NK-92 (cell line): Measurements from ENCODE around the gene SBF2.

Experiments used
- DNase-seq: peaks from one replicate; lab custom pipeline; 2025; ENCODE audit not compliant: unreplicated experiment; lab: John Stamatoyannopoulos, UW

The SBF2 gene

GRCh38 chr11:9823887-9824385 is 470.1 kb downstream of the SBF2 start:
- DNase-seq, result no peak

GRCh38 chr11:9823439-9823838 is 470.6 kb downstream of the SBF2 start:
- DNase-seq, result no peak

DNA sequence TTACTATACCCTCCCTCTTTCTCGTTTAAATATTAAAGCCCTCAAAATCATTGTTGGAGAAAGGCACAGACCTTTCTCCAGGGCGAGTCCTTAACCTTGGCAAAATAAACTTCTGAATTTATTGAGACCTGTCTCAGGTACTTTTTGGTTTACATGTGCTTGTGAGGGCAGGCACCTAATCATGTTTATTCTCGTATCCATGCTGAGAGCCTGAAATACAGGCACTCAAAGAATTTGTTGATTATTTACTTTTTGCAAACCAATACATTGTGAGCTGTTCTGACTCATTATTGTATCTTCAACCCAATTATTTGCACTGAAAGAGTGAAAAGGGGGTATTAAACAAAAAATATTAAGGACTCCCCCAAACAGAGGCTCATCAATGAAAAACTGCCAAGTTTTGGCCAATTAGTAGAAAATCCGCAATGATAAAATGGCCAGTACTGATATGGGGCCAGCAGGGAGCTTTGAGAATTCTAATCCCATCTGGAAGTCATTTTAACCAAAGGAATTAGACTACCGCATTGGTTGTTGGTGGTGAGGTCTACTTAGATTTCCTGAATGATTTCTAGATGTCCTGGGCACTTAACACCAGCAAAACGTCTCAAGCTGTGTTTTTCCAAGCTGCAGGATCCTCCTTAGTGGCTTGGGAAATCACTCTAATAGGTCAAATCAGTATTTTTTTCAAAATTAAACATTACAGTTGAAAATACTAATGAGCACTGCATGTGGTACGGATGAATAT is 472.8 kb downstream of the SBF2 start:
- no peak for DNase-seq

- no peak for DNase-seq
Observed at GRCh38 chr11:9820260-9820659, 473.8 kb downstream of the SBF2 start.

- no peak for DNase-seq
Observed at GRCh38 chr11:9817191-9817590, 476.8 kb downstream of the SBF2 start.

DNA sequence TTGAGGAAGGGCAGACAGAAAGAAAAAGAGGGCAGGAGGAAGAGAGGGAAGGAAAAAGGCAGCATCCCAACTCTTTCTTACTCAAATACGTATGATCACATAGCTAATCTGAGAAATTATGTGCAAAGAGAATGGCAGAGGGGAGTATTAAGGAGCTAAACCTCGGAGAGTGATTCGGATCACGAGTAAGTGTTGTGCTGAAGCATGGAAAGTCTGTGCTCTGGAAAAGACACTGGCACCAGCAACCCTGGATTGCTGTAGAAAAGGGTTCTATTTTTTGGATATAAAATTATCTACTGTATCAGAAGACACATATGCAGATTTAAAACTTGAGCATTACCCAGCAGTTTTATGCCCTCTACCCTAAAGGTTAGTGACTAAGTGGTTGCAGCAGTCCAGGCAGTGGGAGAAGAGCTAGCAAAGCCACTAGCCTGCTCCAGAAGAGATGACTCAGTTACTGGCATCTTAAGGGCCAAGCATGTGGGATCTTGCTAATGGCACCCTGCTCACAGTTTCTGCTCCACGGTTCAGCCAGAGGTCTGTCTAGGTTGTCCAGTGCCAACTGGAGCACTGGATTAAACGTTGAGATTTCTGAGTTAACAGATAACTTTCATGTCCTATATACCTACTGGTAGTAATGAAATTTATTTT is 478.4 kb downstream of the SBF2 start:
- DNase-seq, result no peak

GRCh38 chr11:9814108-9814507 is 479.9 kb downstream of the SBF2 start:
- no peak for DNase-seq

- no peak for DNase-seq
Observed at GRCh38 chr11:9808943-9809342, 485.1 kb downstream of the SBF2 start.

DNA sequence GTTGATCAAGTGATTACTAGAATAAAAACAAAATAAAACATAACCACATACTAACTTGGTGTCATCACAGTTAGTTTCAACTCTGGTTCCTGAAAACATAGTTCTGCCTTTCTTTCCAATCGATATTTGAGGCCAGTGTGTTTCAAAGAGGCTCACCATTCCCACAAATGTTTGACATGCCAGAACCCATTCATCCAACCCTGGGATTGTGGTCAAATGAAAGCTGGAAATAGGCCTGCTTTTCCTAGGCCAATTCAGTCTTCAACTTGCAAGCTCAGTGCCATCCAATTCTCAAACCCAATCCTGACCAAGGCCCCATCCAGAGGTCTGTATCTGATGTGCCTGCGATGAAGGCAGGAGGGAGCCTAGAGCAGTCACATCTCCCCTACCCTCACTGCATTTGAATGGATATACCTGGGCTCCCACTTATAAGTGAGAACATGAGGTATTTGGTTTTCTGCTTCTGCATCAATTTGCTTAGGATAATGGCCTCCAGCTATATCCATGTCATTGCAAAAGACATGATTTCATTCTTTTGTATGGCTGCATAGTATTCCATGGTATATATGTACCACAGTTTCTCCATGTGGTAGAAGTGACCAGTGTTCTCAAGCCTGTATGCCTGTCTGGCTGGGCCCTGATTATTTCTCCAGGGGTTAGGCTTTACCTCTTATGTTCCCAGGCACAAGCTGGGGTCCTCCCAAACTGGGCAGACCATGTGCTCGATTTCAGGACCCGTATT is 486.9 kb downstream of the SBF2 start:
- DNase-seq, result no peak

DNA sequence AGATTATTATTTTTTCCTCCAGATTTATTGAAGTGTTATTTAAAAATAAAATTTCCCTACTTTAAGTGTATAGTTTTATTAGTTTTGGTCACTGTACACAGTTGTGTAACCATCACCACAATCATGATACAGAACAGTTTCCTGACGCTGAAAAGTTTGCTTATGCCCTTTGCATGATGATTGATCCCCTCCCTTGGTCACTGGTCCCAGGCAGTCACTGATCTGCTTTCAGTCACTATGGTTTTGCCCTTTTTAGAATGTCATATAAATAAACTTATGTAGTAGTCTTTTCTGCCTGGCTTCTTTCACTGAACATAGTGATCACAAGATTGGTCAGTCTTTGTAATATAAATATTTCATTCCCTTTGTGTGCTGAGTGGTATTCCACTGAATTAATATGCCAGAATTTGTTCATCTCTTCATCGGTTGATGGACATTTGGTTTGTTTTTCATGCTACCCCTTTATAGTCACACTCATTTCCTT is 489.6 kb downstream of the SBF2 start:
- no peak for DNase-seq

- DNase-seq, result no peak
Observed at GRCh38 chr11:9803685-9804418, 490.2 kb downstream of the SBF2 start.

DNA sequence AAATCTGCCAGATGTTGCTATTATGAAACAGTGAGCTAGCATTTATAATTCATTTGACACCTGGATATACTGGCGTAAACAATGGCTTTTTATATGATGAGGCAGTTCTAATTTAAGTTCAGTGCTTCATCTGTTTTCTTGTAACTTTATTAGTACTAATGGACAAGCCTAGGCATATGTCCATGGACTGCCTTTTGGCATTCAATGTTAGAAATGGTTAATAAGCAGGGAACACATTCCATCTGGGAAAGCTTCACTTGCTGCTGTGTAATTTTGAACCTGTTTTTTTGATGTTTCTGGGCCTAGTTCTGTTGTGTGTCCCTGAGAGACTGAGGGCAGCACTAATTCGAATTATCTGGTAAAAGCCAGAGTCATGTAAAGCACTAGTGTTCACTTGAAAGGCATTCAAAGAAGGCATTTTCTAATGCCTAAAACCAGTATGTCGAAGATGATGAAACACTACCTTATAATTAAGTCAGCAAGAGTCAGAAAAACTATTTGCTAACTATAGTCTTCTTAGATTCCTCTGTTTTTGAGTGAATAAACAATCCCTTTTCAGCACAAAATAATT is 491.6 kb downstream of the SBF2 start:
- DNase-seq, result no peak

DNA sequence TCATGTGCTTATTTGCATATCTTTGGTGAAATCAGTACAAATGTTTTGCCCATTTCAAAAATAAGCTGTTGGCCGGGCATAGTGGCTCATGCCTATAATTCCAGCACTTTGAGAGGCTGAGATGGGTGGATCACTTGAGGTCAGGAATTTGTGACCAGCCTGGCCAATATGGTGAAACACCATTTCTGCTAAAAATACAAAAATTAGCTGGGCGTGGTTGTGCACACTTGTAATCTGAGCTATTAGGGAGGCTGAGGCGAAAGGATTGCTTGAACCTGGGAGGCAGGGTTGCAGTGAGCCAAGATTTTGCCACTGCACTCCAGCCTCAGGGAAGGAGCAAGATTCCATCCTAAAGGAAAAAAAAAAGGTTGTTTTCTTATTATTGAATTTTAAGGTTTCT is 494.1 kb downstream of the SBF2 start:
- no peak for DNase-seq

DNA sequence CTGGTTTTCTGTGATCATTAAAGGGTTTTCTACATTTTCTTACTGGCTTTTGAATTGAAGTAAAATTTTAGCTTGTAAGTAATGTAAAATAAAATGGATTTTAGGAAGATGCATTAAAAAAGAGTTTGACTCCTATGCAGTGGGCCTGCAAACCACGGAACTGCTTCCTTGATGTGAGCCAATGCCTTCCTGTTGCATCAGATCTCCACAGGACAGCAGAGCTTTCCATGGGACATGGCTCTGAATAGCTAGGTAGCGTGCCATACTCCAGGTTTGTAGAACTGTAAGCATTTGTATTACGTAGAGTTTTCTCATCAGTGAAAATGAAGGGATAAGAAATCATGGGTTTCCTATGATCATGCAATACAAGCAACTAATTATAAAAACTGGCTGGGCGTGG is 496.7 kb downstream of the SBF2 start:
- DNase-seq, result no peak

GRCh38 chr11:9796854-9797253 is 497.2 kb downstream of the SBF2 start:
- no peak for DNase-seq

DNA sequence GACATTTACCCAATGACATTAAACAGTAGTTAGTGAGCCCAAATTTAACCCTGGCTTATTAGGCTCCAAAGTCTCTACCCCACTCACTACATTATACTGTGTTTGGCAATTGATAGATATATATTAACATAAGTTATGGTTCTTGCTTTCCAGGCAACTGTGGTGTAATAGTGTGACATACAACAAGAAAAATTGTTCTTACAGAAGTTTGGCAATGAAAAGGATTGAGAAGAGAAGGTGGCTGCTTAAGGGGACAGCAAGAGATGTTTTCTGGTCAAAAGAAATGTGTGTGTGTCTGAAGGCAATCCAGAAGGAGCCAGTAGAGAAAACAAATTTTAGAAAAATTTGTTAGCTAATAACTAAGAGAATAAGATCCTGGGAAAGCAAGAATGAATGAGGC is 497.8 kb downstream of the SBF2 start:
- no peak for DNase-seq

GRCh38 chr11:9790703-9791102 is 503.3 kb downstream of the SBF2 start:
- no peak for DNase-seq

GRCh38 chr11:9789910-9790309 is 504.1 kb downstream of the SBF2 start:
- no peak for DNase-seq

GRCh38 chr11:9787981-9788521 is 506.0 kb downstream of the SBF2 start:
- no peak for DNase-seq

DNA sequence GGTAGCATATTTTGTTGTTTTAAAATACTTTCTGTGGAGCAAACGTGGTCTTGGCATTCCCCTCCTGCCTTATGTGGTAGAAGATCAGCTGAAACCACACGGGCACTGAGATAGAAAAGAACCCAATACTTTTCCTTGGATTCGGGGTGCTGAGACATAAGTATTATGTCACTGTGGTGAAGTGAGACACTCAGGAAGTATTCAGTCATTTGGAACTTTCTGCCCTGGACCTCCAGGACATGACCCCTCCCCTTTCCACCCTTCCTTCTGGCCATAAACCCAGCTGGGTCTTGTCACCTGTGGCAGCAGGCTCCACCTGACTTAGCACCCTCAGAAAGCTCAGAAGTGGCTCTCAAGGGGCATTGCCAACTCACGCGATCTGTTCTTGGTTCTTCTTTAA is 506.8 kb downstream of the SBF2 start:
- DNase-seq, result no peak
